AG04449 (cell line): ENCODE results near the gene GNG12.

Experiments
- CTCF ChIA-PET: fragments of 350-600 bp; formaldehyde crosslinking; extraction: SDS; loops from one replicate; lab custom pipeline; 2021; ENCODE audit warnings: antibody characterized with exemption; lab: Yijun Ruan, JAX
- POLR2A ChIA-PET: fragments of 400-600, 350-600 bp; formaldehyde crosslinking; extraction: SDS; loops from one replicate; lab custom pipeline; 2020; ENCODE audit warnings: antibody characterized with exemption, inconsistent platforms; lab: Yijun Ruan, JAX
- DNase-seq: peaks from one replicate; pipeline ENCODE4 v3.0.0-alpha.2; 2010; ENCODE audit warnings: low read depth, low spot score
- H3K4me3 ChIP-seq: 2 replicates; pipeline ENCODE4 v1.5.1; 2011; ENCODE audit warnings: low read depth, mild to moderate bottlenecking, control low read depth, low read length
- TF ChIP-seq, protein P1 (sequence below): IDR thresholded peaks from one replicate; pipeline ENCODE4 v1.5.1; 2011; ENCODE audit warnings: mild to moderate bottlenecking, moderate library complexity, low read length, control low read depth, inconsistent platforms; ENCODE audit not compliant: insufficient read depth; ENCODE audit errors: missing control alignments

Gene GNG12

DNA sequence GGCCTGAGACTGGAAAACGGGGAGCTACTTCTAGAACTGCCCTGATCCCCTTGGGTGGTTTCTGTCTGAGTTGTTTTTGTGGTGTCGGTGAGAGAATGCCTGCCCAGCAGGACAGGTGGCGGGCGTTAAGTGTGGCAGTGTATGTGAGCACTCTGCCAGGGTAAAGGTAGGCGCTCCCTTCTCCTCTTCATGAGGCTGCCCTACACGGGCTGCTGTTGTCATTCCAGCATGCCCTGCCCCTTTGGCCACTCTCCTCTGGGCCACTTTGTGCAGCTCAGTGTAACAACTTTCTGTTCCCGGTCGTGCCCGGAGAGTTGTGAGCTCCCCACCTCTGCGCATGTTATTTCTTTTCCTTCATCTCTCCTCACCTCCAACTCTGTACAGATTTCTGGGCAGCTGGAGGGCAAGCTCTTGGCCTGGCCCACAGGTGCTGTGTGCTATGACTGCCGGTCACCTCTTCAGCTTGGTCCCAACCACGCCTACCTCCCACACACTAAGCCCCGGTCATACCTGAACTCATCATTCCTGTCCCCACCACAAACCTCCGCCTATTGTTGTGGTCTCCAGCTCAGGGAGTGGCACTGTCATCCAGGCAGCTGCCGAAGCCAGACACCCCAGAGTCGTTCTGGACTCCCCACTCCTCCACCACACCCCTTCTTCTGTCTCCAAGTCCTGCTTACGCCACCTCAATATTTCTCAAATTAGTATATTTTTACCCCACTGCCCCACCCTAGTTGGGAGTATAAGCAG, 79.3 kb downstream of the GNG12 start:
- DNase-seq = no peak
- POLR2A ChIA-PET = interaction anchor here (0.7 to 4.2 kb wide), 2 partner anchors 63 to 68 kb away, joined by 3 to 15 read pairs; partner anchors contain the start of gene GADD45A
- CTCF ChIA-PET = interaction anchor here (0.6 to 13.8 kb wide), 6 partner anchors 7 to 406 kb away, joined by 3 to 653 read pairs (median 31); no protein-coding TSS in a partner anchor
- H3K4me3 ChIP-seq = no peak overlapping the region
- TF ChIP-seq, protein P1, sequence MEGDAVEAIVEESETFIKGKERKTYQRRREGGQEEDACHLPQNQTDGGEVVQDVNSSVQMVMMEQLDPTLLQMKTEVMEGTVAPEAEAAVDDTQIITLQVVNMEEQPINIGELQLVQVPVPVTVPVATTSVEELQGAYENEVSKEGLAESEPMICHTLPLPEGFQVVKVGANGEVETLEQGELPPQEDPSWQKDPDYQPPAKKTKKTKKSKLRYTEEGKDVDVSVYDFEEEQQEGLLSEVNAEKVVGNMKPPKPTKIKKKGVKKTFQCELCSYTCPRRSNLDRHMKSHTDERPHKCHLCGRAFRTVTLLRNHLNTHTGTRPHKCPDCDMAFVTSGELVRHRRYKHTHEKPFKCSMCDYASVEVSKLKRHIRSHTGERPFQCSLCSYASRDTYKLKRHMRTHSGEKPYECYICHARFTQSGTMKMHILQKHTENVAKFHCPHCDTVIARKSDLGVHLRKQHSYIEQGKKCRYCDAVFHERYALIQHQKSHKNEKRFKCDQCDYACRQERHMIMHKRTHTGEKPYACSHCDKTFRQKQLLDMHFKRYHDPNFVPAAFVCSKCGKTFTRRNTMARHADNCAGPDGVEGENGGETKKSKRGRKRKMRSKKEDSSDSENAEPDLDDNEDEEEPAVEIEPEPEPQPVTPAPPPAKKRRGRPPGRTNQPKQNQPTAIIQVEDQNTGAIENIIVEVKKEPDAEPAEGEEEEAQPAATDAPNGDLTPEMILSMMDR = no peak

DNA sequence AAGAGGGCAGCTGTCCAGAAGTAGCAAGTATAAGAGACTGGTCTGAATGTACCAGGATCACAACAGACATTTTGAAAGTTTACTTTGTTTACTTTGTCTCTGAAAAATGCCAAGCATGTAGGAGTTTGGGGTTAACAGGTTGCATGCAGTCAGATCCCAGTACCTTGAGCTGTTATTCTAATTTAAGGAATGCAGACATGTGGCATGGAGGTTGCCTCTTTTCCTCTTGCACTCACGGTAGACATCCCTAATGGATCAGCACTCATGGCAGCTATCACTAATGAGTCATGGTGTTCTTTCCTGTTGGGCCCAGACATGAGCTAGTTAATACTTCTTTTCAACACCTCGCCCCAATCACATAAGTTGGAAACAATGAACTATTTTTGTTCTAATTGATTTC, 81.0 kb downstream of the GNG12 start:
- TF ChIP-seq, protein P1 = no peak
- DNase-seq = no peak
- no peak overlapping the region for H3K4me3 ChIP-seq
- ChIA-PET POLR2A (interaction anchor here (0.6 to 4.2 kb wide), 3 partner anchors 14 to 745 kb away, joined by 3 to 15 read pairs (median 4); partner anchors contain the start of genes DEPDC1 and GADD45A), CTCF (interaction anchor here (0.6 to 13.8 kb wide), 9 partner anchors 8 to 219 kb away, joined by 3 to 653 read pairs (median 5); no protein-coding TSS in a partner anchor)

DNA sequence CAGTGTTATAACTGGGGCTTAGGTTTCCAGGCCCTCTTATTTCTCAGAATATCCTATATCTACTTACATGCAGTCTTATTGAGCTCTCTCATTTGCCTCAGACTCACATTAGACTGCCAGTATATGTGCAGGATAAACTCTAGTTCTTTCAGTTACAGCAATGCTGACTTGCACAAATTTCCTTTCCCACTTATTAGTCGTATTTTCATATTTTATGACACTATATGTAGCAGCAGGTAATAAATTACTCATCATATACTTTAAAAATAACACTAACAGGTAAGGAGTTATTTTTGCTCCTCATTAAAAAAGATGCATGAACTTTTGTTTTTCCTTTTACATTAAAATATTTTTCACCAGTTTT, 82.6 kb downstream of the GNG12 start:
- no peak overlapping the region for H3K4me3 ChIP-seq
- ChIA-PET POLR2A (interaction anchor here (0.9 kb wide), 1 partner anchor 68 kb away, joined by 3 read pairs; no protein-coding TSS in a partner anchor), CTCF (interaction anchor here (1.0 to 13.8 kb wide), 4 partner anchors 10 to 218 kb away, joined by 4 to 653 read pairs (median 125); no protein-coding TSS in a partner anchor)
- DNase-seq = no peak
- TF ChIP-seq, protein P1 = no peak

DNA sequence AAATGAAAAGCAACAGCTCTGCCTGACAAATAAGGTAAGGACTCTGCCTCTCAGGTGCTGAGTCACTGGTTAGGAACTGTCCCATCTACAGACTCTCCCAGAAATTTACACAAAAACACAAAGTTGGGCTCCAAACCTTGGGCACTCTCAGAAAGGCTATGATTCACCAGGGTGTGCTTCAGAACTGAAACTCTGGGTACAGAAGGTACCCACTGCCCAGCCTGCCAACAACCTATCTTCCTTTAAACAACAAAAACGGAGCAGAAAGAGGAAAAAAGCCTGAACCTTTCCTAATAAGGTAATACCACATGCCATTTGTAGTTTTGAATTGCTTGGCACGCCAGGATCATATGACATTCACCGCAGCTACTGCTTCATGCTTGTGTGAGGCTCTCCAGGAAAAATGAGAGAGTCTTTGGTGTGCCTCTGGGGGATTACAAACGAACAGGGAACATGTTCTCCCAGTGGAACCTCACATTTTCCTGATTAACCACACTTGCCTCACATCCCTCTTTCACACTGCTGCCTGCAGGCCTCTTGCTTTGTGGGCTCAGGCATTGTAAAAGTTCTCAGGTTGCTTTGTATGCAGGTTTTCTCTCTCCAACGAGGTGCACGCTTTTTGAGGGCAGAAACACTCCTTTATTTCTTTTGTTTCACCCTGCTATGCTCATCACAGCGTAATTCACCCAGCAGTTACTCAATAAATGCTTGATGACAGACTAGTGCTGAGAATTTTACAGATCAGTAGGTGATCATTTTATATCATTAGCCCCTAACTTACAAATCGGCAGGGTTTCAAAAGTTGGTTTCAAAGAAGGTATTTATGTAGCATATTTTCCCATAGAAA, 83.2 kb downstream of the GNG12 start:
- DNase-seq = peak; percentile 67
- POLR2A ChIA-PET = interaction anchor here (0.9 kb wide), 2 partner anchors 65 to 67 kb away, joined by 3 to 5 read pairs; partner anchors contain the start of gene GADD45A
- H3K4me3 ChIP-seq = peak overlapping the region; percentile 35
- CTCF ChIA-PET = interaction anchor here (1.0 to 13.8 kb wide), 4 partner anchors 10 to 217 kb away, joined by 4 to 653 read pairs (median 125); no protein-coding TSS in a partner anchor
- TF ChIP-seq, protein P1 = no peak

DNA sequence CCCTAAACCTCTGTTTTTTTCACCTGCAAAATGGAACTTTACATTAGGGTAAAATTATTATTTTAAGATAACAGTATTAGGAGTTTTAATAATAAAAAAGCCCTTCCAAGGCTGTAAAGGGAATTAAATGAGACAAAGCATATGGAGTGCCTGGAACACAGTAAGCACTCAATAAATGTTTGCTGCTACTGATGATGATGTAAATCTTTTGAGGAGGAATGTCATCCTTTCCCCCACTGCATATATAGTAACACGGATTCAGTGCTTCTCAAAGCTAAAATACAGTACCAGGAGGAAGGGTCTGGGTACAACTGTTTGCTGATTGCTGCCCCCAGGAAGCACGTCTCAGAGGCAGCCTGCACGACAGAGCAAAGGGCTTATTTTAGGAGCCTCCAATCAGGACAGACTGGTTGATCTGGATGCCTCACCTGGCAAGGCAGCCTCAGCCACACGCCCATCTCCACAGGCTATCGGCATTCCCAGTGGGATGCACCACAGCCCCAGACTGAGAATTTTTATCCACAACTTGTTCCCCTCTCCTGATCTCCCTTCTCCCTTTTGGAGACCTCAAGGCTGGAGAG, 83.9 kb downstream of the GNG12 start:
- TF ChIP-seq, protein P1 = no peak
- ChIA-PET POLR2A (interaction anchor here (0.9 kb wide), 1 partner anchor 65 kb away, joined by 5 read pairs; the partner anchor contains the start of gene GADD45A), CTCF (interaction anchor here (1.0 to 13.8 kb wide), 4 partner anchors 11 to 216 kb away, joined by 4 to 653 read pairs (median 125); no protein-coding TSS in a partner anchor)
- no peak overlapping the region for H3K4me3 ChIP-seq
- no peak for DNase-seq
